OCI-LY1 (cell line): Measurements from ENCODE around the gene CDH26.

Experiments used
- CTCF ChIP-seq: fragments of 200-600 bp; sonication (generic), shearing (Covaris generic); IDR thresholded peaks from 2 replicates; pipeline ENCODE4 v1.5.1; 2017; ENCODE audit warnings: mild to moderate bottlenecking, antibody characterized with exemption, low read length, moderate library complexity, mixed read lengths
- EZH2 ChIP-seq: fragments of 200-600 bp; sonication (generic), shearing (Covaris generic); IDR thresholded peaks from 2 replicates; pipeline ENCODE4 v1.8.0; 2017; ENCODE audit warnings: borderline replicate concordance, mixed run types, mild to moderate bottlenecking, antibody characterized with exemption, low read length, moderate library complexity, mixed read lengths

GRCh38 chr20:60063739-60064380, 105.6 kb downstream of the CDH26 start:
- no peak for TF ChIP-seq EZH2
- no peak for TF ChIP-seq CTCF
